Cardiac fibroblast (primary cell): ENCODE results near the gene PLK2.

Source experiments
- DNase-seq, 2 donors: peaks; one replicate each; pipeline versions ENCODE4 v3.0.0 to v3.0.0-alpha.2; 2010; ENCODE audit warnings: low read depth in 2 of 2
- H3K4me3 ChIP-seq, 2 donors: replicated peaks in 1 of 2; 1 replicate in 1 of 2; 2 replicates in 1 of 2; pipeline ENCODE4 v1.5.1; 2011; ENCODE audit warnings: low read depth in 2 of 2, low read length in 2 of 2, mild to moderate bottlenecking in 2 of 2, moderate library complexity in 1 of 2
- TF ChIP-seq, protein P1 (sequence below): IDR thresholded peaks from one replicate; pipeline ENCODE4 v1.5.1; 2011; ENCODE audit warnings: low read depth, mild to moderate bottlenecking, low read length, inconsistent platforms

Gene PLK2

GRCh38 chr5:58481828-58482227 lies 21.9 kb upstream of the PLK2 start:
- no peak overlapping the region for H3K4me3 ChIP-seq
- TF ChIP-seq, protein P1, sequence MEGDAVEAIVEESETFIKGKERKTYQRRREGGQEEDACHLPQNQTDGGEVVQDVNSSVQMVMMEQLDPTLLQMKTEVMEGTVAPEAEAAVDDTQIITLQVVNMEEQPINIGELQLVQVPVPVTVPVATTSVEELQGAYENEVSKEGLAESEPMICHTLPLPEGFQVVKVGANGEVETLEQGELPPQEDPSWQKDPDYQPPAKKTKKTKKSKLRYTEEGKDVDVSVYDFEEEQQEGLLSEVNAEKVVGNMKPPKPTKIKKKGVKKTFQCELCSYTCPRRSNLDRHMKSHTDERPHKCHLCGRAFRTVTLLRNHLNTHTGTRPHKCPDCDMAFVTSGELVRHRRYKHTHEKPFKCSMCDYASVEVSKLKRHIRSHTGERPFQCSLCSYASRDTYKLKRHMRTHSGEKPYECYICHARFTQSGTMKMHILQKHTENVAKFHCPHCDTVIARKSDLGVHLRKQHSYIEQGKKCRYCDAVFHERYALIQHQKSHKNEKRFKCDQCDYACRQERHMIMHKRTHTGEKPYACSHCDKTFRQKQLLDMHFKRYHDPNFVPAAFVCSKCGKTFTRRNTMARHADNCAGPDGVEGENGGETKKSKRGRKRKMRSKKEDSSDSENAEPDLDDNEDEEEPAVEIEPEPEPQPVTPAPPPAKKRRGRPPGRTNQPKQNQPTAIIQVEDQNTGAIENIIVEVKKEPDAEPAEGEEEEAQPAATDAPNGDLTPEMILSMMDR = no peak
- no peak for DNase-seq

DNA sequence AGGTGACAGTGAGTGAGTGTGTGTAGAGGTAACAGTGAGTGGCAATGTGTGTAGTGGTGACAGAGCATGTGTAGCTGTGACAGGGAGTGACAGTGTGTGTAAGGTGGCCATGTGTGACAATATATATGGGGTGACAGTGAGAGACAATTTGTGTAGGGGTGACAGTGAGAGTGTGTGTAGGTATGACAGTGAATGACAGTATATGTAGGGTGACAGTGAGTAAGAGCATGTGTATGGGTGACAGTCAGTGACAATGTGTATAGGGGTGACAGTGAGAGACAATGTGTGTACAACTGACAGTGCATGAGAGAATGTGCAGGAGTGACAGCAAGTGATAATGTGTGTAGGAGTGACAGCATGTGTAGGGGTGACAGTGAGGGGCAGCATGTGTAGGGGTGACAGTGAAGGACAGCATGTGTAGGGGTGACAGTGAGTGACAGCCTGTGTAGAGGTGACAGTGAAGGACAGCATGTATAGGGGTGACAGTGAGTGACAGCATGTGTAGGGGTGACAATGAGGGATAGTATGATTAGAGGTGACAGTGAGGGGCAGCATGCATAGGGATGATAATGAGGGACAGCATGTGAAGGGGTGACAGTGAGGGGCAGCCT lies 21.3 kb upstream of the PLK2 start:
- no peak for DNase-seq
- H3K4me3 ChIP-seq = no peak overlapping the region
- TF ChIP-seq, protein P1 = no peak

GRCh38 chr5:58477760-58478376 lies 18.0 kb upstream of the PLK2 start:
- TF ChIP-seq, protein P1 = no peak
- peak in 1 of 2 donors; percentile 8 for DNase-seq
- H3K4me3 ChIP-seq = no peak overlapping the region

- DNase-seq = no peak
- TF ChIP-seq, protein P1 = no peak
Measured at GRCh38 chr5:58475404-58475803, 15.5 kb upstream of the PLK2 start.

GRCh38 chr5:58469896-58470295 lies 10.0 kb upstream of the PLK2 start:
- no peak overlapping the region for H3K4me3 ChIP-seq
- TF ChIP-seq, protein P1 = no peak
- no peak for DNase-seq

More at GRCh38 chr5:58475404-58475803, 15.5 kb upstream of the PLK2 start:
- H3K4me3 ChIP-seq = no peak overlapping the region

GRCh38 chr5:58466939-58467338 lies 7.1 kb upstream of the PLK2 start:
- DNase-seq = peak; percentile 38 to 61
- TF ChIP-seq, protein P1 = no peak
- H3K4me3 ChIP-seq = no peak overlapping the region
